Measurements from ENCODE around the gene NR0B2. TPM values are rescaled to one million over a fixed set of nuclear protein-coding genes. Genes with fewer than 3 reads are reported as not detected.

Gene NR0B2
- total and polyA plus RNA-seq, 2 of the 13 experiments (the other 11 are each of a cell fraction or from before 2014, with no cell fraction given): 72.5 to 133 TPM

GRCh38 chr1:26921540-26922430, 8.0 kb upstream of the NR0B2 start, which contains the start of gene NUDC (continued):
- TF ChIP-seq HIC2 (CRISPR knock-in tag; IDR thresholded peaks at IDR 0.05; ENCODE audit: low read depth): no peak; the same call in none of the 2 replicates
- peak; percentile 80 for TF ChIP-seq ZNF501 (CRISPR knock-in tag; IDR thresholded peaks at IDR 0.05)
- no peak for TF ChIP-seq NFRKB (IDR thresholded peaks at IDR 0.05)
- TF ChIP-seq FLYWCH1 (CRISPR knock-in tag; IDR thresholded peaks at IDR 0.05): no peak
- 0 out of 2 replicates have a peak, but pooled peaks have one; percentile 39 for TF ChIP-seq ZNF121 (CRISPR knock-in tag; IDR thresholded peaks at IDR 0.05)
- no peak for TF ChIP-seq TCF12 (IDR thresholded peaks at IDR 0.05)
- 0 out of 2 replicates have a peak, but pooled peaks have one; percentile 69 for TF ChIP-seq TCF12 (CRISPR knock-in tag; IDR thresholded peaks at IDR 0.05)
- no peak for TF ChIP-seq SOX6 (IDR thresholded peaks at IDR 0.05)
- peak; percentile 71 for TF ChIP-seq SOX6 (CRISPR knock-in tag; IDR thresholded peaks at IDR 0.05)
- TF ChIP-seq ZBTB42 (CRISPR knock-in tag; IDR thresholded peaks at IDR 0.05): peak; percentile 82
- TF ChIP-seq ZNF816 (CRISPR knock-in tag; IDR thresholded peaks at IDR 0.05; ENCODE audit: borderline replicate concordance): no peak
- TF ChIP-seq ZNF841 (CRISPR knock-in tag; IDR thresholded peaks at IDR 0.05; ENCODE audit: borderline replicate concordance): no peak
- TF ChIP-seq ZNF503 (CRISPR knock-in tag; IDR thresholded peaks at IDR 0.05): peak; percentile 56; the same call in 1 of the 2 replicates
- peak; percentile 44 for TF ChIP-seq PAXIP1 (CRISPR knock-in tag; conservative IDR thresholded peaks at IDR 0.05)
- no peak for TF ChIP-seq ATF2 (CRISPR knock-in tag; IDR thresholded peaks at IDR 0.05)
- TF ChIP-seq KLF9 (CRISPR knock-in tag; IDR thresholded peaks at IDR 0.05; ENCODE audit: low read depth): no peak
- TF ChIP-seq CBFB (CRISPR knock-in tag; IDR thresholded peaks at IDR 0.05): peak; percentile 67; the same call in 1 of the 2 replicates
- no peak for TF ChIP-seq ZNF282 (IDR thresholded peaks at IDR 0.05; ENCODE audit: partially characterized antibody)
- TF ChIP-seq RFXANK (CRISPR knock-in tag; IDR thresholded peaks at IDR 0.05): no peak
- no peak for TF ChIP-seq ZNF839 (CRISPR knock-in tag; IDR thresholded peaks at IDR 0.05; ENCODE audit: borderline replicate concordance)
- no peak for TF ChIP-seq ZEB1 (IDR thresholded peaks at IDR 0.05; ENCODE audit: insufficient replicate concordance, low read depth)
- TF ChIP-seq ZNF337 (CRISPR knock-in tag; IDR thresholded peaks at IDR 0.05; ENCODE audit: borderline replicate concordance, low read depth): peak; percentile 91; the same call in 1 of the 2 replicates

All from HepG2 (cell line).